NCI-H345 (cell line): ENCODE measurements around the gene SLC16A3.
A peak's percentile ranks its signal among the peaks of the same experiment; 100 is the strongest.
"Not testable (repeated sequence)": the region's sequence is repeated elsewhere in the genome, so short reads cannot be mapped to it uniquely, and the experiment has no call there.

ENCODE experiments used
- DNase-seq: peaks from one replicate; lab custom pipeline; 2025; lab: John Stamatoyannopoulos, UW

SLC16A3 gene

GRCh38 chr17:82228842-82229697 lies at the start of gene SLC16A3:
SLC16A3 (plus strand) TSS chr17:82229042; CDS start chr17:82236009, 6,967 bp downstream.
- peak; percentile 64 for DNase-seq

- DNase-seq = no peak
Observed at GRCh38 chr17:82179412-82179811, 49.4 kb upstream of the SLC16A3 start.

GRCh38 chr17:82179946-82180475 lies 48.8 kb upstream of the SLC16A3 start:
- no peak for DNase-seq

GRCh38 chr17:82180776-82181528 lies 47.9 kb upstream of the SLC16A3 start:
- DNase-seq = no peak

- DNase-seq = no peak
Observed at GRCh38 chr17:82184761-82185160, 44.1 kb upstream of the SLC16A3 start.

GRCh38 chr17:82186221-82186620 lies 42.6 kb upstream of the SLC16A3 start:
- DNase-seq = no peak

- no peak for DNase-seq
Observed at GRCh38 chr17:82187500-82187899, 41.3 kb upstream of the SLC16A3 start.

- peak; percentile 41 for DNase-seq
Observed at GRCh38 chr17:82188001-82188961, 40.6 kb upstream of the SLC16A3 start.

GRCh38 chr17:82193050-82193449 lies 35.8 kb upstream of the SLC16A3 start:
- DNase-seq = not testable (repeated sequence)

- no peak for DNase-seq
Observed at GRCh38 chr17:82193520-82194220, 35.2 kb upstream of the SLC16A3 start.

- no peak for DNase-seq
Observed at GRCh38 chr17:82194765-82195164, 34.1 kb upstream of the SLC16A3 start.

- DNase-seq = no peak
Observed at GRCh38 chr17:82195675-82196672, 32.9 kb upstream of the SLC16A3 start.

GRCh38 chr17:82198092-82198491 lies 30.8 kb upstream of the SLC16A3 start:
- no peak for DNase-seq

- no peak for DNase-seq
Observed at GRCh38 chr17:82199496-82199895, 29.3 kb upstream of the SLC16A3 start.

- DNase-seq = no peak
Observed at GRCh38 chr17:82200135-82200534, 28.7 kb upstream of the SLC16A3 start.

GRCh38 chr17:82200743-82201497 lies 27.9 kb upstream of the SLC16A3 start:
- no peak for DNase-seq

- DNase-seq = no peak
Observed at GRCh38 chr17:82201498-82201910, 27.3 kb upstream of the SLC16A3 start.

GRCh38 chr17:82202981-82203380 lies 25.9 kb upstream of the SLC16A3 start:
- DNase-seq = no peak

GRCh38 chr17:82203920-82204319 lies 24.9 kb upstream of the SLC16A3 start:
- no peak for DNase-seq
